NK-92 (cell line): ENCODE data around the gene RAMAC.
A peak's percentile ranks its signal among the peaks of the same experiment; 100 is the strongest.
"Not testable (repeated sequence)": the region's sequence is repeated elsewhere in the genome, so short reads cannot be mapped to it uniquely, and the experiment has no call there.

ENCODE experiments used
- DNase-seq: peaks from one replicate; lab custom pipeline; 2025; ENCODE audit not compliant: unreplicated experiment; lab: John Stamatoyannopoulos, UW

Gene RAMAC

GRCh38 chr15:82985688-82986441 lies at the start of gene RAMAC:
TSS of gene RAMAC (plus strand) at chr15:82986210. CDS start at chr15:82989019, 2,809 bp downstream.
- peak; percentile 51 for DNase-seq

GRCh38 chr15:82936966-82937711 lies 48.9 kb upstream of the RAMAC start:
- no peak for DNase-seq

GRCh38 chr15:82937712-82938058 lies 48.3 kb upstream of the RAMAC start:
- DNase-seq, result no peak

GRCh38 chr15:82939678-82940077 lies 46.3 kb upstream of the RAMAC start:
- DNase-seq, result not testable (repeated sequence)

- DNase-seq, result no peak
Measured at GRCh38 chr15:82942691-82943090, 43.3 kb upstream of the RAMAC start.

- no peak for DNase-seq
Measured at GRCh38 chr15:82943176-82943575, 42.8 kb upstream of the RAMAC start.

- DNase-seq, result no peak
Measured at GRCh38 chr15:82944056-82944455, 42.0 kb upstream of the RAMAC start.

GRCh38 chr15:82944821-82945220 lies 41.2 kb upstream of the RAMAC start:
- DNase-seq, result no peak

- DNase-seq, result no peak
Measured at GRCh38 chr15:82945326-82945725, 40.7 kb upstream of the RAMAC start.

- DNase-seq, result no peak
Measured at GRCh38 chr15:82946155-82946701, 39.8 kb upstream of the RAMAC start.

- DNase-seq, result no peak
Measured at GRCh38 chr15:82950295-82950694, 35.7 kb upstream of the RAMAC start.

GRCh38 chr15:82950746-82951370 lies 35.2 kb upstream of the RAMAC start:
- DNase-seq, result no peak

- DNase-seq, result no peak
Measured at GRCh38 chr15:82951472-82952157, 34.4 kb upstream of the RAMAC start.

- no peak for DNase-seq
Measured at GRCh38 chr15:82952158-82953081, 33.6 kb upstream of the RAMAC start, which contains the start of gene HOMER2. TSS of gene HOMER2 (minus strand) at chr15:82952720. CDS start at chr15:82952535, 185 bp downstream.

- no peak for DNase-seq
Measured at GRCh38 chr15:82958638-82959037, 27.4 kb upstream of the RAMAC start.

- no peak for DNase-seq
Measured at GRCh38 chr15:82959423-82959822, 26.6 kb upstream of the RAMAC start.

GRCh38 chr15:82960766-82961165 lies 25.2 kb upstream of the RAMAC start:
- no peak for DNase-seq

- no peak for DNase-seq
Measured at GRCh38 chr15:82963471-82964341, 22.3 kb upstream of the RAMAC start.

- DNase-seq, result no peak
Measured at GRCh38 chr15:82964890-82965289, 21.1 kb upstream of the RAMAC start.
